HepG2 (cell line): ENCODE data around the gene CAPRIN2. TPM values are rescaled to one million over a fixed set of nuclear protein-coding genes. Genes with fewer than 3 reads are reported as not detected.

Experiments used
- DMAP1 ChIP-seq: IDR thresholded peaks from 2 replicates; pipeline ENCODE4 v1.6.1; 2016
- ELF4 ChIP-seq: sonication (generic); formaldehyde crosslinking; IDR thresholded peaks from 2 replicates; pipeline ENCODE4 v1.5.0; 2020; ENCODE audit warnings: missing genetic modification reagents, mild to moderate bottlenecking, moderate library complexity, borderline replicate concordance
- FOXC1 ChIP-seq: sonication (generic); formaldehyde crosslinking; IDR thresholded peaks from 2 replicates; pipeline ENCODE4 v1.8.0; 2022; ENCODE audit warnings: mild to moderate bottlenecking, missing genetic modification reagents, borderline replicate concordance
- MAX ChIP-seq: IDR thresholded peaks from 2 replicates; pipeline ENCODE4 v1.6.1; 2012; ENCODE audit warnings: inconsistent platforms
- MLLT10 ChIP-seq: sonication (generic); formaldehyde crosslinking; IDR thresholded peaks from 2 replicates; pipeline ENCODE4 v1.4.0; 2020; ENCODE audit warnings: missing genetic modification reagents
- MXD4 ChIP-seq: IDR thresholded peaks from 2 replicates; pipeline ENCODE4 v1.6.1; 2016; ENCODE audit warnings: mild to moderate bottlenecking, missing biosample characterization, missing genetic modification reagents
- NBN ChIP-seq: fragments of 450-650 bp; conservative IDR thresholded peaks from 2 replicates; pipeline ENCODE4 v1.6.1; 2017
- ONECUT2 ChIP-seq: sonication (generic); formaldehyde crosslinking; IDR thresholded peaks from 2 replicates; pipeline ENCODE4 v1.4.0; 2020; ENCODE audit warnings: missing genetic modification reagents
- SALL2 ChIP-seq: sonication (generic); formaldehyde crosslinking; IDR thresholded peaks from 2 replicates; pipeline ENCODE4 v1.8.1; 2023; ENCODE audit warnings: mild to moderate bottlenecking, missing genetic modification reagents, inconsistent platforms
- ZNF333 ChIP-seq: sonication (generic); formaldehyde crosslinking; IDR thresholded peaks from 2 replicates; pipeline ENCODE4 v1.4.0; 2020; ENCODE audit warnings: mild to moderate bottlenecking, missing genetic modification reagents, borderline replicate concordance
- ZNF589 ChIP-seq: sonication (generic); formaldehyde crosslinking; conservative IDR thresholded peaks from 2 replicates; pipeline ENCODE4 v1.8.0; 2022; ENCODE audit warnings: mild to moderate bottlenecking, moderate library complexity, missing genetic modification reagents
- ZSCAN20 ChIP-seq: sonication (generic); formaldehyde crosslinking; IDR thresholded peaks from 2 replicates; pipeline ENCODE4 v1.4.0; 2020; ENCODE audit warnings: missing genetic modification reagents, mild to moderate bottlenecking, borderline replicate concordance
- ZSCAN22 ChIP-seq: sonication (generic); formaldehyde crosslinking; IDR thresholded peaks from 2 replicates; pipeline ENCODE4 v1.4.0; 2020; ENCODE audit warnings: mild to moderate bottlenecking, missing genetic modification reagents
- polyA plus RNA-seq, 8 experiments: library from polyadenylated mRNA; depleted of rRNA in 3 of 8; stranded (reverse) in 7 of 8; unstranded in 1 of 8; fragments of >200 nt; fragmentation: Illumina TruSeq in 4 of 8; extraction: Trizol in 4 of 8; gene quantifications; 2 replicates each; pipeline versions ENCODE4 v1.2.1 to v1.2.3, GENCODE V29; 2011 to 2016; ENCODE audit warnings: low read depth in 4 of 8, missing spikeins in 1 of 8, mixed read lengths in 1 of 8; ENCODE audit not compliant: insufficient read depth in 1 of 8
- total RNA-seq, 5 experiments: library from RNA; depleted of rRNA; stranded (reverse); fragments of >200 nt; fragmentation: Illumina TruSeq; extraction: Trizol; gene quantifications; 2 replicates each; pipeline ENCODE4 v1.2.3, GENCODE V29; 2016; ENCODE audit warnings: low read depth in 1 of 5
- TF ChIP-seq, protein P1 (sequence below): sonication (generic); formaldehyde crosslinking; IDR thresholded peaks from 2 replicates; pipeline ENCODE4 v1.9.0; 2021; ENCODE audit warnings: missing genetic modification reagents, borderline replicate concordance
- TF ChIP-seq, protein P2 (sequence below): sonication (generic); formaldehyde crosslinking; IDR thresholded peaks from one replicate; pipeline ENCODE4 v1.5.1; 2020; ENCODE audit warnings: mild to moderate bottlenecking, missing genetic modification reagents; ENCODE audit errors: not compliant biosample characterization
- TF ChIP-seq, protein P3 (sequence below): fragments of 450-650 bp; IDR thresholded peaks from 2 replicates; pipeline ENCODE4 v1.6.1; 2017

CAPRIN2 gene
- total and polyA plus RNA-seq, 2 of the 13 experiments (the other 11 are each of a cell fraction or from before 2014, with no cell fraction given): 21.7 to 30.6 TPM

- TF ChIP-seq, protein P1, sequence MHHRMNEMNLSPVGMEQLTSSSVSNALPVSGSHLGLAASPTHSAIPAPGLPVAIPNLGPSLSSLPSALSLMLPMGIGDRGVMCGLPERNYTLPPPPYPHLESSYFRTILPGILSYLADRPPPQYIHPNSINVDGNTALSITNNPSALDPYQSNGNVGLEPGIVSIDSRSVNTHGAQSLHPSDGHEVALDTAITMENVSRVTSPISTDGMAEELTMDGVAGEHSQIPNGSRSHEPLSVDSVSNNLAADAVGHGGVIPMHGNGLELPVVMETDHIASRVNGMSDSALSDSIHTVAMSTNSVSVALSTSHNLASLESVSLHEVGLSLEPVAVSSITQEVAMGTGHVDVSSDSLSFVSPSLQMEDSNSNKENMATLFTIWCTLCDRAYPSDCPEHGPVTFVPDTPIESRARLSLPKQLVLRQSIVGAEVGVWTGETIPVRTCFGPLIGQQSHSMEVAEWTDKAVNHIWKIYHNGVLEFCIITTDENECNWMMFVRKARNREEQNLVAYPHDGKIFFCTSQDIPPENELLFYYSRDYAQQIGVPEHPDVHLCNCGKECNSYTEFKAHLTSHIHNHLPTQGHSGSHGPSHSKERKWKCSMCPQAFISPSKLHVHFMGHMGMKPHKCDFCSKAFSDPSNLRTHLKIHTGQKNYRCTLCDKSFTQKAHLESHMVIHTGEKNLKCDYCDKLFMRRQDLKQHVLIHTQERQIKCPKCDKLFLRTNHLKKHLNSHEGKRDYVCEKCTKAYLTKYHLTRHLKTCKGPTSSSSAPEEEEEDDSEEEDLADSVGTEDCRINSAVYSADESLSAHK (CRISPR knock-in tag): no peak
- TF ChIP-seq FOXC1 (CRISPR knock-in tag) (peak; percentile 90; the same call in 1 of the 2 replicates), SALL2 (CRISPR knock-in tag) (peak; percentile 84; the same call in 1 of the 2 replicates), MLLT10 (no peak), ZSCAN20 (CRISPR knock-in tag) (no peak; the same call in 1 of the 2 replicates), MXD4 (CRISPR knock-in tag) (no peak; the same call in 1 of the 2 replicates), ZSCAN22 (no peak), ZNF589 (no peak), DMAP1 (CRISPR knock-in tag) (peak; percentile 71; the same call in 1 of the 2 replicates), ZNF333 (CRISPR knock-in tag) (no peak), ONECUT2 (no peak), ELF4 (CRISPR knock-in tag) (no peak), MAX (peak; percentile 86), NBN (no peak)
- TF ChIP-seq, protein P2, sequence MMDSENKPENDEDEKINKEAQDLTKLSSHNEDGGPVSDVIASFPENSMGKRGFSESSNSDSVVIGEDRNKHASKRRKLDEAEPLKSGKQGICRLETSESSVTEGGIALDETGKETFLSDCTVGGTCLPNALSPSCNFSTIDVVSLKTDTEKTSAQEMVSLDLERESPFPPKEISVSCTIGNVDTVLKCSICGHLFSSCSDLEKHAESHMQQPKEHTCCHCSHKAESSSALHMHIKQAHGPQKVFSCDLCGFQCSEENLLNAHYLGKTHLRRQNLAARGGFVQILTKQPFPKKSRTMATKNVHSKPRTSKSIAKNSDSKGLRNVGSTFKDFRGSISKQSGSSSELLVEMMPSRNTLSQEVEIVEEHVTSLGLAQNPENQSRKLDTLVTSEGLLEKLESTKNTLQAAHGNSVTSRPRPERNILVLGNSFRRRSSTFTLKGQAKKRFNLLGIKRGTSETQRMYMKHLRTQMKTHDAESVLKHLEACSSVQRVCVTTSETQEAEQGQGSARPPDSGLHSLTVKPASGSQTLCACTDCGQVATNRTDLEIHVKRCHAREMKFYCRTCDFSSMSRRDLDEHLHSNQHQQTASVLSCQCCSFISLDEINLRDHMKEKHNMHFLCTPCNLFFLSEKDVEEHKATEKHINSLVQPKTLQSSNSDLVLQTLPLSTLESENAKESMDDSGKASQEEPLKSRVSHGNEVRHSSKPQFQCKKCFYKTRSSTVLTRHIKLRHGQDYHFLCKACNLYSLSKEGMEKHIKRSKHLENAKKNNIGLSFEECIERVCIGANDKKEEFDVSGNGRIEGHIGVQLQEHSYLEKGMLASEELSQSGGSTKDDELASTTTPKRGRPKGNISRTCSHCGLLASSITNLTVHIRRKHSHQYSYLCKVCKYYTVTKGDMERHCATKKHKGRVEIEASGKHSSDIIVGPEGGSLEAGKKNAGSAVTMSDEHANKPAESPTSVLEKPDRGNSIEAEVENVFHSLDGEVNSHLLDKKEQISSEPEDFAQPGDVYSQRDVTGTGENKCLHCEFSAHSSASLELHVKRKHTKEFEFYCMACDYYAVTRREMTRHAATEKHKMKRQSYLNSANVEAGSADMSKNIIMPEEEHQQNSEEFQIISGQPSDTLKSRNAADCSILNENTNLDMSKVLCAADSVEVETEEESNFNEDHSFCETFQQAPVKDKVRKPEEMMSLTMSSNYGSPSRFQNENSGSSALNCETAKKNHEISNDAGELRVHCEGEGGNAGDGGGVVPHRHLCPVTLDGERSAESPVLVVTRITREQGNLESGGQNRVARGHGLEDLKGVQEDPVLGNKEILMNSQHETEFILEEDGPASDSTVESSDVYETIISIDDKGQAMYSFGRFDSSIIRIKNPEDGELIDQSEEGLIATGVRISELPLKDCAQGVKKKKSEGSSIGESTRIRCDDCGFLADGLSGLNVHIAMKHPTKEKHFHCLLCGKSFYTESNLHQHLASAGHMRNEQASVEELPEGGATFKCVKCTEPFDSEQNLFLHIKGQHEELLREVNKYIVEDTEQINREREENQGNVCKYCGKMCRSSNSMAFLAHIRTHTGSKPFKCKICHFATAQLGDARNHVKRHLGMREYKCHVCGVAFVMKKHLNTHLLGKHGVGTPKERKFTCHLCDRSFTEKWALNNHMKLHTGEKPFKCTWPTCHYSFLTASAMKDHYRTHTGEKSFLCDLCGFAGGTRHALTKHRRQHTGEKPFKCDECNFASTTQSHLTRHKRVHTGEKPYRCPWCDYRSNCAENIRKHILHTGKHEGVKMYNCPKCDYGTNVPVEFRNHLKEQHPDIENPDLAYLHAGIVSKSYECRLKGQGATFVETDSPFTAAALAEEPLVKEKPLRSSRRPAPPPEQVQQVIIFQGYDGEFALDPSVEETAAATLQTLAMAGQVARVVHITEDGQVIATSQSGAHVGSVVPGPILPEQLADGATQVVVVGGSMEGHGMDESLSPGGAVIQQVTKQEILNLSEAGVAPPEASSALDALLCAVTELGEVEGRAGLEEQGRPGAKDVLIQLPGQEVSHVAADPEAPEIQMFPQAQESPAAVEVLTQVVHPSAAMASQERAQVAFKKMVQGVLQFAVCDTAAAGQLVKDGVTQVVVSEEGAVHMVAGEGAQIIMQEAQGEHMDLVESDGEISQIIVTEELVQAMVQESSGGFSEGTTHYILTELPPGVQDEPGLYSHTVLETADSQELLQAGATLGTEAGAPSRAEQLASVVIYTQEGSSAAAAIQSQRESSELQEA: no peak
- TF ChIP-seq, protein P3, sequence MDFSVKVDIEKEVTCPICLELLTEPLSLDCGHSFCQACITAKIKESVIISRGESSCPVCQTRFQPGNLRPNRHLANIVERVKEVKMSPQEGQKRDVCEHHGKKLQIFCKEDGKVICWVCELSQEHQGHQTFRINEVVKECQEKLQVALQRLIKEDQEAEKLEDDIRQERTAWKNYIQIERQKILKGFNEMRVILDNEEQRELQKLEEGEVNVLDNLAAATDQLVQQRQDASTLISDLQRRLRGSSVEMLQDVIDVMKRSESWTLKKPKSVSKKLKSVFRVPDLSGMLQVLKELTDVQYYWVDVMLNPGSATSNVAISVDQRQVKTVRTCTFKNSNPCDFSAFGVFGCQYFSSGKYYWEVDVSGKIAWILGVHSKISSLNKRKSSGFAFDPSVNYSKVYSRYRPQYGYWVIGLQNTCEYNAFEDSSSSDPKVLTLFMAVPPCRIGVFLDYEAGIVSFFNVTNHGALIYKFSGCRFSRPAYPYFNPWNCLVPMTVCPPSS: no peak
These were observed at the start of gene CAPRIN2 (continued) for GRCh38 chr12:30754750-30755394.
